HG03045 (cell line): ENCODE measurements around the gene BASP1.
"Not testable (repeated sequence)": the region's sequence is repeated elsewhere in the genome, so short reads cannot be mapped to it uniquely, and the experiment has no call there.

Experiments
- ATAC-seq: cut with Tn5 transposase; IDR thresholded peaks from one replicate; pipeline ENCODE4 v1.9.1; 2021; ENCODE audit warnings: mild to moderate bottlenecking, moderate library complexity; ENCODE audit not compliant: unreplicated experiment

The BASP1 gene

GRCh38 chr5:17190799-17191391, 26.5 kb upstream of the BASP1 start:
- no peak for ATAC-seq

- ATAC-seq = not testable (repeated sequence)
These were observed 25.9 kb upstream of the BASP1 start for GRCh38 chr5:17191574-17191973.

GRCh38 chr5:17192191-17192590, 25.2 kb upstream of the BASP1 start:
- no peak for ATAC-seq

GRCh38 chr5:17196024-17196423, 21.4 kb upstream of the BASP1 start:
- ATAC-seq = no peak

GRCh38 chr5:17196697-17197096, 20.7 kb upstream of the BASP1 start:
- ATAC-seq = no peak

GRCh38 chr5:17203329-17204132, 13.9 kb upstream of the BASP1 start:
- ATAC-seq = no peak

- ATAC-seq = no peak
These were observed 13.3 kb upstream of the BASP1 start for GRCh38 chr5:17204133-17204489.

GRCh38 chr5:17206021-17206420, 11.4 kb upstream of the BASP1 start:
- ATAC-seq = no peak

GRCh38 chr5:17212191-17212590, 5.2 kb upstream of the BASP1 start:
- ATAC-seq = no peak

- ATAC-seq = no peak
These were observed 4.4 kb upstream of the BASP1 start for GRCh38 chr5:17212996-17213395.

GRCh38 chr5:17213938-17214337, 3.5 kb upstream of the BASP1 start:
- ATAC-seq = no peak

- no peak for ATAC-seq
These were observed 2.5 kb upstream of the BASP1 start for GRCh38 chr5:17214893-17215292.

- no peak for ATAC-seq
These were observed 2.1 kb upstream of the BASP1 start for GRCh38 chr5:17215361-17215760.

GRCh38 chr5:17216176-17216973, 1.1 kb upstream of the BASP1 start:
- peak; percentile 39 for ATAC-seq

- no peak for ATAC-seq
These were observed 398 bp upstream of the BASP1 start for GRCh38 chr5:17216974-17217492.

GRCh38 chr5:17218353-17219005, 1.0 kb downstream of the BASP1 start:
- peak; percentile 36 for ATAC-seq

GRCh38 chr5:17219006-17219422, 1.6 kb downstream of the BASP1 start:
- peak; percentile 13 for ATAC-seq

GRCh38 chr5:17219469-17219868, 2.0 kb downstream of the BASP1 start:
- ATAC-seq = no peak

- no peak for ATAC-seq
These were observed 2.6 kb downstream of the BASP1 start for GRCh38 chr5:17219992-17220391.

- ATAC-seq = no peak
These were observed 3.0 kb downstream of the BASP1 start for GRCh38 chr5:17220469-17220868.
